ENCODE measurements around the gene FAM118B.

- TF ChIP-seq, protein P1, sequence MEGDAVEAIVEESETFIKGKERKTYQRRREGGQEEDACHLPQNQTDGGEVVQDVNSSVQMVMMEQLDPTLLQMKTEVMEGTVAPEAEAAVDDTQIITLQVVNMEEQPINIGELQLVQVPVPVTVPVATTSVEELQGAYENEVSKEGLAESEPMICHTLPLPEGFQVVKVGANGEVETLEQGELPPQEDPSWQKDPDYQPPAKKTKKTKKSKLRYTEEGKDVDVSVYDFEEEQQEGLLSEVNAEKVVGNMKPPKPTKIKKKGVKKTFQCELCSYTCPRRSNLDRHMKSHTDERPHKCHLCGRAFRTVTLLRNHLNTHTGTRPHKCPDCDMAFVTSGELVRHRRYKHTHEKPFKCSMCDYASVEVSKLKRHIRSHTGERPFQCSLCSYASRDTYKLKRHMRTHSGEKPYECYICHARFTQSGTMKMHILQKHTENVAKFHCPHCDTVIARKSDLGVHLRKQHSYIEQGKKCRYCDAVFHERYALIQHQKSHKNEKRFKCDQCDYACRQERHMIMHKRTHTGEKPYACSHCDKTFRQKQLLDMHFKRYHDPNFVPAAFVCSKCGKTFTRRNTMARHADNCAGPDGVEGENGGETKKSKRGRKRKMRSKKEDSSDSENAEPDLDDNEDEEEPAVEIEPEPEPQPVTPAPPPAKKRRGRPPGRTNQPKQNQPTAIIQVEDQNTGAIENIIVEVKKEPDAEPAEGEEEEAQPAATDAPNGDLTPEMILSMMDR (conservative IDR thresholded peaks at IDR 0.05), result no peak
- no peak for TF ChIP-seq EZH2 (IDR thresholded peaks at IDR 0.05; ENCODE audit: low read depth)
These were observed 50.6 kb downstream of the FAM118B start for GRCh38 chr11:126262216-126262615.

All from PC-9 (cell line).